HepG2 (cell line): Measurements from ENCODE around the gene BRI3BP. TPM values are rescaled to one million over a fixed set of nuclear protein-coding genes. Genes with fewer than 3 reads are reported as not detected.

ENCODE experiments used
- ATF4 ChIP-seq, 2 experiments: fragments of 450-650 bp in 1 of 2; sonication (generic) in 1 of 2; formaldehyde crosslinking; IDR thresholded peaks; 2 replicates each; pipeline versions ENCODE4 v1.5.0 to v1.8.0; 2020 to 2022; ENCODE audit warnings: mild to moderate bottlenecking in 1 of 2, missing genetic modification reagents in 1 of 2
- FOSL2 ChIP-seq: sonication (generic); formaldehyde crosslinking; IDR thresholded peaks from 2 replicates; pipeline ENCODE4 v1.4.0; 2020; ENCODE audit warnings: missing genetic modification reagents
- GMEB2 ChIP-seq: IDR thresholded peaks from 2 replicates; pipeline ENCODE4 v1.6.1; 2016; ENCODE audit warnings: missing biosample characterization, missing genetic modification reagents, low read depth
- HHEX ChIP-seq: IDR thresholded peaks from 2 replicates; pipeline ENCODE4 v1.6.1; 2016; ENCODE audit warnings: control low read depth
- KMT2A ChIP-seq: sonication (generic); formaldehyde crosslinking; IDR thresholded peaks from 2 replicates; pipeline ENCODE4 v1.4.0; 2020; ENCODE audit warnings: missing genetic modification reagents
- MAZ ChIP-seq, 2 experiments: sonication (generic) in 1 of 2; formaldehyde crosslinking in 1 of 2; IDR thresholded peaks; 2 replicates each; pipeline versions ENCODE4 v1.5.0 to v1.6.1; 2012 to 2020; ENCODE audit warnings: low read depth in 2 of 2, mild to moderate bottlenecking in 2 of 2, borderline replicate concordance in 1 of 2, improper control_type of control experiment in 1 of 2, low read length in 1 of 2, missing genetic modification reagents in 1 of 2, moderate library complexity in 1 of 2
- RELA ChIP-seq: sonication (generic); formaldehyde crosslinking; IDR thresholded peaks from 2 replicates; pipeline ENCODE4 v1.4.0; 2020; ENCODE audit warnings: missing genetic modification reagents
- SUZ12 ChIP-seq: fragments of 150-350 bp; IDR thresholded peaks from 2 replicates; pipeline ENCODE4 v1.6.1; 2014; ENCODE audit warnings: low read depth, low read length
- TBL1XR1 ChIP-seq: fragments of 150-350 bp; IDR thresholded peaks from 2 replicates; pipeline ENCODE4 v1.6.1; 2014; ENCODE audit warnings: borderline replicate concordance, low read length; ENCODE audit not compliant: partially characterized antibody
- YY1 ChIP-seq: IDR thresholded peaks from 2 replicates; pipeline ENCODE4 v1.6.1; 2011; ENCODE audit warnings: low read length, low read depth, moderate library complexity, mild to moderate bottlenecking; ENCODE audit not compliant: insufficient read depth, insufficient replicate concordance
- ZKSCAN5 ChIP-seq: sonication (generic); formaldehyde crosslinking; IDR thresholded peaks from 2 replicates; pipeline ENCODE4 v1.5.1; 2020; ENCODE audit warnings: mild to moderate bottlenecking, missing genetic modification reagents
- ZNF549 ChIP-seq: sonication (generic); formaldehyde crosslinking; IDR thresholded peaks from 2 replicates; pipeline ENCODE4 v1.5.0; 2020; ENCODE audit warnings: missing genetic modification reagents
- ZNF567 ChIP-seq: sonication (generic); formaldehyde crosslinking; IDR thresholded peaks from 2 replicates; pipeline ENCODE4 v1.8.1; 2023; ENCODE audit warnings: mild to moderate bottlenecking, missing genetic modification reagents, borderline replicate concordance
- ZSCAN12 ChIP-seq: sonication (generic); formaldehyde crosslinking; IDR thresholded peaks from 2 replicates; pipeline ENCODE4 v1.9.0; 2021; ENCODE audit warnings: mild to moderate bottlenecking, missing genetic modification reagents
- ZZZ3 ChIP-seq: sonication (generic); formaldehyde crosslinking; IDR thresholded peaks from 2 replicates; pipeline ENCODE4 v1.4.0; 2020; ENCODE audit warnings: missing genetic modification reagents, mild to moderate bottlenecking, borderline replicate concordance
- polyA plus RNA-seq, 8 experiments: library from polyadenylated mRNA; depleted of rRNA in 3 of 8; stranded (reverse) in 7 of 8; unstranded in 1 of 8; fragments of >200 nt; fragmentation: Illumina TruSeq in 4 of 8; extraction: Trizol in 4 of 8; gene quantifications; 2 replicates each; pipeline versions ENCODE4 v1.2.1 to v1.2.3, GENCODE V29; 2011 to 2016; ENCODE audit warnings: low read depth in 4 of 8, missing spikeins in 1 of 8, mixed read lengths in 1 of 8; ENCODE audit not compliant: insufficient read depth in 1 of 8
- total RNA-seq, 5 experiments: library from RNA; depleted of rRNA; stranded (reverse); fragments of >200 nt; fragmentation: Illumina TruSeq; extraction: Trizol; gene quantifications; 2 replicates each; pipeline ENCODE4 v1.2.3, GENCODE V29; 2016; ENCODE audit warnings: low read depth in 1 of 5
- TF ChIP-seq, protein P1 (sequence below): sonication (generic); formaldehyde crosslinking; IDR thresholded peaks from 2 replicates; pipeline ENCODE4 v1.4.0; 2020; ENCODE audit warnings: missing genetic modification reagents
- TF ChIP-seq, protein P2 (sequence below): sonication (generic); formaldehyde crosslinking; IDR thresholded peaks from 2 replicates; pipeline ENCODE4 v1.5.1; 2020; ENCODE audit warnings: mild to moderate bottlenecking, missing genetic modification reagents, moderate library complexity

BRI3BP gene
- total and polyA plus RNA-seq, 2 of the 13 experiments (the other 11 are each of a cell fraction or from before 2014, with no cell fraction given), result 7.5 to 21.1 TPM

DNA sequence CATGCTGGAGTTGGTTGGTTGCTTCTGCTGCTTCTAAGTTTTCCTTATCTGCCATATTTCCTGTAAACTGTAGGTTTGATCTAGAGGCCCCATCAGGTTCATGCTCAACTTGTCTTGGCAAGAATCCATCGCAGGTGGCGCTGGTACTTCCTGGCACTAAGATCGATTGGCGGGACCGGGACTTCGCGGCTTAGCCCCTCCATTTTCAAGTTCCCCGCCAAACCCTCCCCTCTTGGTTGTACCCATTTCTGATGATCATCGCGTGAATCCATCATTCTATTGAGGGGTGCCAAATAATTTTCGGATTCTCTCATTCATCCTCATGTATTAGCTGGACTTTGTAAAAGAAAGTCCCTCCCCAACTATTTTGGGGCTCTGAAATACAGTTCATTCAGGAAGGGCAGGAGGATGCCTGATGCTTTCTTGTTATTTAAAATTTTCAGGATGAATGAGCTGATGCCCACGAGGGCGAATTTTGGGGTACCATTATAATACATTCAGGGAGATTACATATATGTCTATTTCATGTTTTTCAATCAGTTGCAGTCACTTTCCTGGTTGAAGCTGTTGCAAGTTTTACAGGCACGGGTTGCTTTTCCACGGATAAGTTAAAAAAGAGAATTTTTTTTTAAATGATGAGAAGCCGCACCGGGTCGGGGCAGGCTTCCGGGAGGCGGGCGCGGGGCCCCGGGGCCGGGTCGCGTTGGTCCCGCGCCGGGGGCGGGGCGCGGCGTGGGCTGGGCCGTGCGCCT lies 395 bp upstream of the BRI3BP start (continued):
- TF ChIP-seq, protein P1, sequence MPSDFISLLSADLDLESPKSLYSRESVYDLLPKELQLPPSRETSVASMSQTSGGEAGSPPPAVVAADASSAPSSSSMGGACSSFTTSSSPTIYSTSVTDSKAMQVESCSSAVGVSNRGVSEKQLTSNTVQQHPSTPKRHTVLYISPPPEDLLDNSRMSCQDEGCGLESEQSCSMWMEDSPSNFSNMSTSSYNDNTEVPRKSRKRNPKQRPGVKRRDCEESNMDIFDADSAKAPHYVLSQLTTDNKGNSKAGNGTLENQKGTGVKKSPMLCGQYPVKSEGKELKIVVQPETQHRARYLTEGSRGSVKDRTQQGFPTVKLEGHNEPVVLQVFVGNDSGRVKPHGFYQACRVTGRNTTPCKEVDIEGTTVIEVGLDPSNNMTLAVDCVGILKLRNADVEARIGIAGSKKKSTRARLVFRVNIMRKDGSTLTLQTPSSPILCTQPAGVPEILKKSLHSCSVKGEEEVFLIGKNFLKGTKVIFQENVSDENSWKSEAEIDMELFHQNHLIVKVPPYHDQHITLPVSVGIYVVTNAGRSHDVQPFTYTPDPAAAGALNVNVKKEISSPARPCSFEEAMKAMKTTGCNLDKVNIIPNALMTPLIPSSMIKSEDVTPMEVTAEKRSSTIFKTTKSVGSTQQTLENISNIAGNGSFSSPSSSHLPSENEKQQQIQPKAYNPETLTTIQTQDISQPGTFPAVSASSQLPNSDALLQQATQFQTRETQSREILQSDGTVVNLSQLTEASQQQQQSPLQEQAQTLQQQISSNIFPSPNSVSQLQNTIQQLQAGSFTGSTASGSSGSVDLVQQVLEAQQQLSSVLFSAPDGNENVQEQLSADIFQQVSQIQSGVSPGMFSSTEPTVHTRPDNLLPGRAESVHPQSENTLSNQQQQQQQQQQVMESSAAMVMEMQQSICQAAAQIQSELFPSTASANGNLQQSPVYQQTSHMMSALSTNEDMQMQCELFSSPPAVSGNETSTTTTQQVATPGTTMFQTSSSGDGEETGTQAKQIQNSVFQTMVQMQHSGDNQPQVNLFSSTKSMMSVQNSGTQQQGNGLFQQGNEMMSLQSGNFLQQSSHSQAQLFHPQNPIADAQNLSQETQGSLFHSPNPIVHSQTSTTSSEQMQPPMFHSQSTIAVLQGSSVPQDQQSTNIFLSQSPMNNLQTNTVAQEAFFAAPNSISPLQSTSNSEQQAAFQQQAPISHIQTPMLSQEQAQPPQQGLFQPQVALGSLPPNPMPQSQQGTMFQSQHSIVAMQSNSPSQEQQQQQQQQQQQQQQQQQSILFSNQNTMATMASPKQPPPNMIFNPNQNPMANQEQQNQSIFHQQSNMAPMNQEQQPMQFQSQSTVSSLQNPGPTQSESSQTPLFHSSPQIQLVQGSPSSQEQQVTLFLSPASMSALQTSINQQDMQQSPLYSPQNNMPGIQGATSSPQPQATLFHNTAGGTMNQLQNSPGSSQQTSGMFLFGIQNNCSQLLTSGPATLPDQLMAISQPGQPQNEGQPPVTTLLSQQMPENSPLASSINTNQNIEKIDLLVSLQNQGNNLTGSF (CRISPR knock-in tag), result no peak
- TF ChIP-seq SUZ12, result no peak
- TF ChIP-seq GMEB2 (CRISPR knock-in tag), result no peak
- no peak for TF ChIP-seq HHEX (CRISPR knock-in tag)
- TF ChIP-seq KMT2A (CRISPR knock-in tag), result no peak
- TF ChIP-seq YY1, result peak; percentile 76
- TF ChIP-seq MAZ (IDR thresholded peaks at IDR 0.05; ENCODE audit: borderline replicate concordance, low read depth, low read length), result no peak
- TF ChIP-seq MAZ (CRISPR knock-in tag; IDR thresholded peaks at IDR 0.05; ENCODE audit: low read depth), result no peak
- no peak; a peak in 1 of 4 replicates for TF ChIP-seq ATF4 (CRISPR knock-in tag; IDR thresholded peaks at IDR 0.05)
- TF ChIP-seq, protein P2, sequence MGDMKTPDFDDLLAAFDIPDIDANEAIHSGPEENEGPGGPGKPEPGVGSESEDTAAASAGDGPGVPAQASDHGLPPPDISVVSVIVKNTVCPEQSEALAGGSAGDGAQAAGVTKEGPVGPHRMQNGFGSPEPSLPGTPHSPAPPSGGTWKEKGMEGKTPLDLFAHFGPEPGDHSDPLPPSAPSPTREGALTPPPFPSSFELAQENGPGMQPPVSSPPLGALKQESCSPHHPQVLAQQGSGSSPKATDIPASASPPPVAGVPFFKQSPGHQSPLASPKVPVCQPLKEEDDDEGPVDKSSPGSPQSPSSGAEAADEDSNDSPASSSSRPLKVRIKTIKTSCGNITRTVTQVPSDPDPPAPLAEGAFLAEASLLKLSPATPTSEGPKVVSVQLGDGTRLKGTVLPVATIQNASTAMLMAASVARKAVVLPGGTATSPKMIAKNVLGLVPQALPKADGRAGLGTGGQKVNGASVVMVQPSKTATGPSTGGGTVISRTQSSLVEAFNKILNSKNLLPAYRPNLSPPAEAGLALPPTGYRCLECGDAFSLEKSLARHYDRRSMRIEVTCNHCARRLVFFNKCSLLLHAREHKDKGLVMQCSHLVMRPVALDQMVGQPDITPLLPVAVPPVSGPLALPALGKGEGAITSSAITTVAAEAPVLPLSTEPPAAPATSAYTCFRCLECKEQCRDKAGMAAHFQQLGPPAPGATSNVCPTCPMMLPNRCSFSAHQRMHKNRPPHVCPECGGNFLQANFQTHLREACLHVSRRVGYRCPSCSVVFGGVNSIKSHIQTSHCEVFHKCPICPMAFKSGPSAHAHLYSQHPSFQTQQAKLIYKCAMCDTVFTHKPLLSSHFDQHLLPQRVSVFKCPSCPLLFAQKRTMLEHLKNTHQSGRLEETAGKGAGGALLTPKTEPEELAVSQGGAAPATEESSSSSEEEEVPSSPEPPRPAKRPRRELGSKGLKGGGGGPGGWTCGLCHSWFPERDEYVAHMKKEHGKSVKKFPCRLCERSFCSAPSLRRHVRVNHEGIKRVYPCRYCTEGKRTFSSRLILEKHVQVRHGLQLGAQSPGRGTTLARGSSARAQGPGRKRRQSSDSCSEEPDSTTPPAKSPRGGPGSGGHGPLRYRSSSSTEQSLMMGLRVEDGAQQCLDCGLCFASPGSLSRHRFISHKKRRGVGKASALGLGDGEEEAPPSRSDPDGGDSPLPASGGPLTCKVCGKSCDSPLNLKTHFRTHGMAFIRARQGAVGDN, result peak; percentile 39; the same call in 1 of the 2 replicates
- TF ChIP-seq ZKSCAN5 (CRISPR knock-in tag), result no peak
- no peak for TF ChIP-seq ZSCAN12 (CRISPR knock-in tag)
- no peak for TF ChIP-seq ZZZ3
- no peak for TF ChIP-seq ZNF567
- TF ChIP-seq TBL1XR1, result no peak
- TF ChIP-seq FOSL2 (CRISPR knock-in tag), result peak; percentile 40
- TF ChIP-seq RELA, result no peak
- TF ChIP-seq ZNF549 (CRISPR knock-in tag), result no peak
